K562 (cell line): ENCODE data around the gene TTC6. TPM values are rescaled to one million over a fixed set of nuclear protein-coding genes. Genes with fewer than 3 reads are reported as not detected.

ENCODE experiments used
- ATAC-seq: fragments of 200-7000 bp; cut with Tn5 transposase; 3 replicates; pipeline ENCODE4 v1.9.1; 2020; ENCODE audit warnings: moderate library complexity
- BruUV-seq: library from RNA; stranded (reverse); fragments of 400-500 nt; replicated peaks from 2 replicates; lab custom pipeline; 2021; lab: Mats Ljungman, UMichigan
- CTCF ChIA-PET: fragments of 300-600 bp; formaldehyde crosslinking; extraction: SDS; loops from one replicate; lab custom pipeline; 2021; ENCODE audit warnings: low intra/inter-chr PET ratio; lab: Yijun Ruan, JAX
- POLR2A ChIA-PET: fragments of 300-600, 350-650 bp; sonication (Branson Sonifier 250); formaldehyde crosslinking; extraction: SDS; loops from one replicate; lab custom pipeline; 2021; ENCODE audit warnings: antibody characterized with exemption, inconsistent platforms; lab: Yijun Ruan, JAX
- DNase-seq, 4 experiments: peaks; one replicate each; pipeline versions ENCODE4 v3.0.0 to v3.0.0-alpha.2; 2011 to 2018; ENCODE audit warnings: low spot score in 3 of 4, mixed read lengths in 3 of 4; ENCODE audit errors: extremely low read depth in 1 of 4
- FAIRE-seq: peaks from 2 replicates; lab custom pipeline; 2011; peaks lifted over from hg19 to GRCh38; lab: Jason Lieb, UNC
- H2AFZ ChIP-seq: 2 replicates; pipeline ENCODE4 v1.6.0; 2011; ENCODE audit warnings: low read depth, low read length, control low read depth, inconsistent platforms
- H3K27ac ChIP-seq: fragments of 200-600 bp; 3 replicates; pipeline ENCODE4 v1.8.0; 2011; ENCODE audit warnings: low read depth, mild to moderate bottlenecking, control low read depth, inconsistent platforms, low read length, moderate library complexity, mixed read lengths; ENCODE audit errors: extremely low read depth
- H3K27me3 ChIP-seq, 2 experiments: fragments of 300-600 bp in 1 of 2; 2 replicates in 1 of 2; 3 replicates in 1 of 2; pipeline versions ENCODE4 v1.6.0 to v1.8.0; 2011; ENCODE audit warnings: inconsistent platforms in 2 of 2, low read length in 2 of 2, mild to moderate bottlenecking in 1 of 2, mixed read lengths in 1 of 2, moderate library complexity in 1 of 2; ENCODE audit not compliant: control insufficient read depth in 2 of 2, insufficient read depth in 2 of 2
- H3K36me3 ChIP-seq: fragments of 300-600 bp; 3 replicates; pipeline ENCODE4 v1.8.0; 2011; ENCODE audit warnings: mild to moderate bottlenecking, low read length, inconsistent platforms; ENCODE audit not compliant: control insufficient read depth, insufficient read depth
- H3K4me1 ChIP-seq, 2 experiments: fragments of 200-600 bp in 1 of 2; replicated peaks in 1 of 2; 2 replicates in 1 of 2; 3 replicates in 1 of 2; pipeline versions ENCODE4 v1.5.1 to v1.8.0; 2011; ENCODE audit warnings: inconsistent platforms in 2 of 2, low read length in 2 of 2, mild to moderate bottlenecking in 1 of 2, mixed read lengths in 1 of 2, moderate library complexity in 1 of 2; ENCODE audit not compliant: control insufficient read depth in 2 of 2, insufficient read depth in 2 of 2
- H3K4me2 ChIP-seq: 2 replicates; pipeline ENCODE4 v1.6.1; 2011; ENCODE audit warnings: low read length, control low read depth, inconsistent platforms, mixed read lengths; ENCODE audit not compliant: insufficient read depth
- H3K4me3 ChIP-seq: fragments of 200-600 bp; sonication (generic), shearing (Covaris generic); 2 replicates; pipeline ENCODE4 v1.5.1; 2016; ENCODE audit warnings: control low read depth, inconsistent platforms
- H3K79me2 ChIP-seq: fragments of 200-600 bp; 3 replicates; pipeline ENCODE4 v1.8.0; 2011; ENCODE audit warnings: low read length, inconsistent platforms; ENCODE audit not compliant: control insufficient read depth, insufficient read depth
- H3K9ac ChIP-seq, 2 experiments: 2 replicates each; pipeline versions ENCODE4 v1.6.0 to v1.6.1; 2011; ENCODE audit warnings: low read depth in 2 of 2, low read length in 2 of 2, control low read depth in 1 of 2, inconsistent platforms in 1 of 2, mild to moderate bottlenecking in 1 of 2, mixed read lengths in 1 of 2; ENCODE audit not compliant: insufficient read depth in 1 of 2
- H3K9me1 ChIP-seq: one replicate; pipeline ENCODE4 v1.6.0; 2011; ENCODE audit warnings: inconsistent platforms, mild to moderate bottlenecking, low read length, moderate library complexity; ENCODE audit not compliant: control insufficient read depth, insufficient read depth
- H3K9me3 ChIP-seq: replicated peaks from 2 replicates; pipeline ENCODE4 v1.5.1; 2011; ENCODE audit warnings: low read depth, low read length, inconsistent platforms; ENCODE audit not compliant: control insufficient read depth, insufficient read depth
- H4K20me1 ChIP-seq: replicated peaks from 2 replicates; pipeline ENCODE4 v1.6.1; 2011; ENCODE audit warnings: low read length, inconsistent platforms, mixed read lengths; ENCODE audit not compliant: control insufficient read depth, insufficient read depth
- CCNT2 ChIP-seq: IDR thresholded peaks from 2 replicates; pipeline ENCODE4 v1.6.1; 2011; ENCODE audit warnings: borderline replicate concordance, low read depth, mild to moderate bottlenecking, moderate library complexity, mixed read lengths, low read length; ENCODE audit not compliant: insufficient read length; ENCODE audit errors: extremely low read depth
- CHAMP1 ChIP-seq: fragments of 450-650 bp; IDR thresholded peaks from 2 replicates; pipeline ENCODE4 v1.6.1; 2016; ENCODE audit warnings: mild to moderate bottlenecking
- CTCFL ChIP-seq: IDR thresholded peaks from 2 replicates; pipeline ENCODE4 v1.6.1; 2011; ENCODE audit warnings: borderline replicate concordance, low read depth, mild to moderate bottlenecking, moderate library complexity, low read length; ENCODE audit not compliant: insufficient read depth, poor library complexity, severe bottlenecking
- DPF2 ChIP-seq: fragments of 450-650 bp; IDR thresholded peaks from 2 replicates; pipeline ENCODE4 v1.6.1; 2016
- E2F3 ChIP-seq: fragments of 250-450 bp; sonication (Bioruptor Pico); IDR thresholded peaks from 2 replicates; pipeline ENCODE4 v1.4.0; 2020; ENCODE audit warnings: mild to moderate bottlenecking
- FUS ChIP-seq: fragments of 200-400 bp; formaldehyde crosslinking; optimal IDR thresholded peaks from 2 replicates; pipeline ENCODE3; 2017; ENCODE audit warnings: low read depth, low read length
- HDAC1 ChIP-seq, 2 experiments: fragments of 450-650 bp; IDR thresholded peaks; 2 replicates each; pipeline ENCODE4 v1.6.1; 2016 to 2017; ENCODE audit warnings: inconsistent platforms in 1 of 2, mild to moderate bottlenecking in 1 of 2, moderate library complexity in 1 of 2
- HMG20B ChIP-seq: fragments of 250-450 bp; sonication (Bioruptor Pico); IDR thresholded peaks from 2 replicates; pipeline ENCODE4 v1.5.0; 2021; ENCODE audit warnings: mild to moderate bottlenecking
- MTA1 ChIP-seq: fragments of 450-650 bp; IDR thresholded peaks from 2 replicates; pipeline ENCODE4 v1.6.1; 2017; ENCODE audit warnings: borderline replicate concordance
- NFE2 ChIP-seq: IDR thresholded peaks from 2 replicates; pipeline ENCODE4 v1.6.1; 2014; ENCODE audit warnings: antibody characterized with exemption, low read depth
- RBM22 ChIP-seq: fragments of 200-400 bp; formaldehyde crosslinking; IDR thresholded peaks from 2 replicates; pipeline ENCODE4 v1.6.1; 2018; ENCODE audit warnings: low read length, low read depth; ENCODE audit not compliant: poor library complexity, severe bottlenecking
- ZFX ChIP-seq: sonication (generic); formaldehyde crosslinking; IDR thresholded peaks from 2 replicates; pipeline ENCODE4 v1.8.0; 2022; ENCODE audit warnings: mild to moderate bottlenecking, missing genetic modification reagents, moderate library complexity
- ZNF143 ChIP-seq: sonication (generic); formaldehyde crosslinking; IDR thresholded peaks from 2 replicates; pipeline ENCODE4 v1.9.0; 2022; ENCODE audit warnings: mild to moderate bottlenecking, missing genetic modification reagents
- ZNF740 ChIP-seq, 3 experiments: fragments of 200-800 bp in 1 of 3; sonication (Bioruptor generic) in 1 of 3; sonication (generic) in 1 of 3; formaldehyde crosslinking in 1 of 3; IDR thresholded peaks; 2 replicates each; pipeline versions ENCODE4 v1.6.1 to v1.8.0; 2016 to 2022; ENCODE audit warnings: mild to moderate bottlenecking in 2 of 3, missing compliant biosample characterization in 2 of 3, missing genetic modification characterization in 2 of 3, missing genetic modification reagents in 1 of 3
- ZNF764 ChIP-seq: fragments of 250-450 bp; sonication (Bioruptor Pico); IDR thresholded peaks from 2 replicates; pipeline ENCODE4 v1.4.0; 2020; ENCODE audit warnings: low read depth, mild to moderate bottlenecking, moderate library complexity
- ZNF766 ChIP-seq: fragments of 200-800 bp; sonication (Bioruptor generic); conservative IDR thresholded peaks from 2 replicates; pipeline ENCODE4 v1.6.1; 2016; ENCODE audit warnings: missing genetic modification characterization, missing compliant biosample characterization
- ZNF785 ChIP-seq: fragments of 250-450 bp; sonication (Bioruptor Pico); IDR thresholded peaks from 2 replicates; pipeline ENCODE4 v1.4.0; 2020; ENCODE audit warnings: mild to moderate bottlenecking
- WGBS: fragments of 100-300 bp; shearing (Covaris generic); methylation state at CpG from one replicate; pipeline ENCODE4 v1.1.6; 2016; ENCODE audit warnings: low coverage, mixed read lengths; ENCODE audit not compliant: insufficient coverage; ENCODE audit errors: missing lambda C conversion rate; 5-methylcytosine and 5-hydroxymethylcytosine counted together
- in situ Hi-C: fragments of 300-500 bp; cut with MboI; formaldehyde crosslinking; loops from 4 replicates; pipeline ENCODE4 v1.15.0; 2018; ENCODE audit warnings: inconsistent platforms, mixed read lengths
- intact Hi-C: fragments of 100-400 bp; cut with micrococcal nuclease; formaldehyde crosslinking; loops from 2 replicates; pipeline ENCODE4 v1.14.2; 2022
- polyA plus RNA-seq, 8 experiments: library from polyadenylated mRNA; depleted of rRNA in 4 of 8; stranded (reverse) in 5 of 8; unstranded in 3 of 8; fragments of >200 nt; fragmentation: Nextera tagmentation in 2 of 8; fragmentation: Illumina TruSeq in 1 of 8; extraction: Ambion mirVana in 2 of 8; extraction: Trizol in 1 of 8; gene quantifications; 2 replicates each; pipeline versions ENCODE4 v1.2.1 to v1.2.3, GENCODE V29; 2011 to 2014; ENCODE audit warnings: inconsistent platforms in 1 of 8, missing spikeins in 1 of 8
- total RNA-seq, 7 experiments: library from RNA; depleted of rRNA in 6 of 7; stranded (reverse); fragments of >200 nt in 6 of 7; fragmentation: Illumina TruSeq in 2 of 7; extraction: Trizol in 2 of 7; gene quantifications; 2 replicates each; pipeline versions ENCODE4 v1.2.1 to v1.2.3, GENCODE V29; 2011 to 2021; ENCODE audit warnings: low replicate concordance in 1 of 7

TTC6 gene
- total and polyA plus RNA-seq, 9 of the 15 experiments (the other 6 are each of a cell fraction or from before 2014, with no cell fraction given): 0.04 to 0.23 (median 0.08) TPM; not detected in 5

- Histone ChIP-seq H3K9me1 (no peaks in the 10 kb centered on the region), H3K79me2 (no peaks in the 10 kb centered on the region), H3K4me2 (no peak overlapping the region), H3K4me1 (no peaks in the 10 kb centered on the region), H3K9ac (no peak overlapping the region), H3K9me3 (no peaks in the 10 kb centered on the region), H3K36me3 (no peaks in the 10 kb centered on the region), H3K27ac (no peak overlapping the region), H3K4me3 (no peak overlapping the region), H2AFZ (no peak overlapping the region), H4K20me1 (no peaks in the 10 kb centered on the region), H3K27me3 (no peaks in the 10 kb centered on the region)
- POLR2A ChIA-PET: interaction anchor here (0.6 kb wide), 1 partner anchor 46 kb away, joined by 3 read pairs; no protein-coding TSS in a partner anchor
- FAIRE-seq (no peak), ATAC-seq (no peak), DNase-seq (no peak)
- CTCF ChIA-PET: no interaction called here
- TF ChIP-seq CCNT2: no peak
- TF ChIP-seq ZNF143: no peak
- TF ChIP-seq NFE2: no peak
- no peak for TF ChIP-seq FUS
- TF ChIP-seq E2F3 (CRISPR knock-in tag): no peak
- TF ChIP-seq HMG20B (CRISPR knock-in tag): no peak
- no peak for TF ChIP-seq ZNF785
- no peak for TF ChIP-seq ZFX (CRISPR knock-in tag)
- no peak for TF ChIP-seq DPF2
- no peak for TF ChIP-seq MTA1
- TF ChIP-seq ZNF764: no peak
- TF ChIP-seq CTCFL: no peak
- no peak for TF ChIP-seq ZNF766 (CRISPR knock-in tag)
- TF ChIP-seq CHAMP1: no peak
- no peak for TF ChIP-seq RBM22
- TF ChIP-seq ZNF740 (CRISPR knock-in tag; IDR thresholded peaks at IDR 0.05): no peak
- no peak for TF ChIP-seq ZNF740 (tag; IDR thresholded peaks at IDR 0.05)
- TF ChIP-seq HDAC1 (IDR thresholded peaks at IDR 0.05): no peak
- intact Hi-C loops (no loop called here), in situ Hi-C loops (no loop called here)
- BruUV-seq: no TSS peak
- WGBS: 25% methylated on average over 5 of the region's 5 CpGs
These were observed 44.9 kb upstream of the TTC6 start for GRCh38 chr14:37550511-37550910.
